ENCODE measurements around the gene ZNF101.

ZNF101 gene

GRCh38 chr19:19668230-19669012 is at the start of gene ZNF101:
TSS of gene ZNF101 (plus strand) at chr19:19668839. CDS start at chr19:19668964, 125 bp downstream.
- H3K36me3 ChIP-seq (ENCODE audit: insufficient read depth, low read length), result peaks cover 13% of the 10 kb centered on the region; the same call in 1 of the 2 replicates
- TF ChIP-seq POLR2AphosphoS5 (IDR thresholded peaks at IDR 0.05; ENCODE audit: borderline replicate concordance, low read depth, low read length) (peak; percentile 86), FOXP2 (optimal IDR thresholded peaks at IDR 0.05; ENCODE audit: control extremely low read depth, extremely low read length, insufficient read depth) (peak; percentile 20), EZH2 (IDR thresholded peaks at IDR 0.05) (no peak)
- H3K9ac ChIP-seq (ENCODE audit: insufficient read length), result peak within 1 kb of the TSS; percentile 92
- peak within 1 kb of the TSS; percentile 82 for H3K4me3 ChIP-seq
- H3K9me3 ChIP-seq (ENCODE audit: low read depth, low read length), result no peaks in the 10 kb centered on the region
- DNase-seq (ENCODE audit: low read depth, low spot score), result peak; percentile 53
- 0 out of 2 replicates have a peak within 1 kb of the TSS, but pooled peaks have one; percentile 34 for H3K27ac ChIP-seq

GRCh38 chr19:19619181-19619848 is 49.3 kb upstream of the ZNF101 start:
- H3K4me3 ChIP-seq, result peak overlapping the region; percentile 92
- DNase-seq (ENCODE audit: low read depth, low spot score), result no peak
- TF ChIP-seq EZH2 (IDR thresholded peaks at IDR 0.05) (no peak), POLR2AphosphoS5 (IDR thresholded peaks at IDR 0.05; ENCODE audit: borderline replicate concordance, low read depth, low read length) (no peak), FOXP2 (optimal IDR thresholded peaks at IDR 0.05; ENCODE audit: control extremely low read depth, extremely low read length, insufficient read depth) (no peak)
- H3K36me3 ChIP-seq (ENCODE audit: insufficient read depth, low read length), result peaks cover 5% of the 10 kb centered on the region; the same call in 1 of the 2 replicates
- H3K27ac ChIP-seq, result no peak overlapping the region
- H3K9me3 ChIP-seq (ENCODE audit: low read depth, low read length), result no peaks in the 10 kb centered on the region
- H3K9ac ChIP-seq (ENCODE audit: insufficient read length), result no peak overlapping the region

- Histone ChIP-seq H3K9ac (ENCODE audit: insufficient read length) (no peak overlapping the region), H3K36me3 (ENCODE audit: insufficient read depth, low read length) (peaks cover 5% of the 10 kb centered on the region; the same call in 1 of the 2 replicates), H3K27ac (no peak overlapping the region), H3K9me3 (ENCODE audit: low read depth, low read length) (no peaks in the 10 kb centered on the region), H3K4me3 (no peak overlapping the region)
- DNase-seq (ENCODE audit: low read depth, low spot score), result no peak
- TF ChIP-seq EZH2 (IDR thresholded peaks at IDR 0.05) (no peak), POLR2AphosphoS5 (IDR thresholded peaks at IDR 0.05; ENCODE audit: borderline replicate concordance, low read depth, low read length) (no peak), FOXP2 (optimal IDR thresholded peaks at IDR 0.05; ENCODE audit: control extremely low read depth, extremely low read length, insufficient read depth) (no peak)
Measured at GRCh38 chr19:19619849-19620210, 48.8 kb upstream of the ZNF101 start.

- DNase-seq (ENCODE audit: low read depth, low spot score), result no peak
- H3K9ac ChIP-seq (ENCODE audit: insufficient read length), result no peak overlapping the region
- H3K36me3 ChIP-seq (ENCODE audit: insufficient read depth, low read length), result peaks cover 5% of the 10 kb centered on the region; the same call in 1 of the 2 replicates
- no peak overlapping the region for H3K27ac ChIP-seq
- no peaks in the 10 kb centered on the region for H3K9me3 ChIP-seq (ENCODE audit: low read depth, low read length)
- TF ChIP-seq FOXP2 (optimal IDR thresholded peaks at IDR 0.05; ENCODE audit: control extremely low read depth, extremely low read length, insufficient read depth) (no peak), POLR2AphosphoS5 (IDR thresholded peaks at IDR 0.05; ENCODE audit: borderline replicate concordance, low read depth, low read length) (no peak), EZH2 (IDR thresholded peaks at IDR 0.05) (no peak)
- H3K4me3 ChIP-seq, result no peak overlapping the region
Measured at GRCh38 chr19:19623383-19623782, 45.3 kb upstream of the ZNF101 start.

- peaks cover 5% of the 10 kb centered on the region; the same call in 1 of the 2 replicates for H3K36me3 ChIP-seq (ENCODE audit: insufficient read depth, low read length)
- no peak overlapping the region for H3K27ac ChIP-seq
- DNase-seq (ENCODE audit: low read depth, low spot score), result no peak
- no peak for TF ChIP-seq POLR2AphosphoS5 (IDR thresholded peaks at IDR 0.05; ENCODE audit: borderline replicate concordance, low read depth, low read length)
- no peak for TF ChIP-seq FOXP2 (optimal IDR thresholded peaks at IDR 0.05; ENCODE audit: control extremely low read depth, extremely low read length, insufficient read depth)
- TF ChIP-seq EZH2 (IDR thresholded peaks at IDR 0.05), result no peak
- no peak overlapping the region for H3K4me3 ChIP-seq
- H3K9me3 ChIP-seq (ENCODE audit: low read depth, low read length), result no peaks in the 10 kb centered on the region
- no peak overlapping the region for H3K9ac ChIP-seq (ENCODE audit: insufficient read length)
Measured at GRCh38 chr19:19624032-19624570, 44.5 kb upstream of the ZNF101 start.

GRCh38 chr19:19626516-19627472 is 41.8 kb upstream of the ZNF101 start:
- Histone ChIP-seq H3K9me3 (ENCODE audit: low read depth, low read length) (no peaks in the 10 kb centered on the region), H3K27ac (no peak overlapping the region), H3K36me3 (ENCODE audit: insufficient read depth, low read length) (peaks cover 5% of the 10 kb centered on the region; the same call in 1 of the 2 replicates), H3K9ac (ENCODE audit: insufficient read length) (peak overlapping the region; percentile 84), H3K4me3 (peak overlapping the region; percentile 89)
- TF ChIP-seq FOXP2 (optimal IDR thresholded peaks at IDR 0.05; ENCODE audit: control extremely low read depth, extremely low read length, insufficient read depth) (no peak), EZH2 (IDR thresholded peaks at IDR 0.05) (no peak), POLR2AphosphoS5 (IDR thresholded peaks at IDR 0.05; ENCODE audit: borderline replicate concordance, low read depth, low read length) (no peak)
- DNase-seq (ENCODE audit: low read depth, low spot score), result no peak

- TF ChIP-seq FOXP2 (optimal IDR thresholded peaks at IDR 0.05; ENCODE audit: control extremely low read depth, extremely low read length, insufficient read depth), result no peak
- peak; percentile 45; the same call in 1 of the 2 replicates for TF ChIP-seq POLR2AphosphoS5 (IDR thresholded peaks at IDR 0.05; ENCODE audit: borderline replicate concordance, low read depth, low read length)
- Histone ChIP-seq H3K4me3 (peak within 1 kb of the TSS; percentile 89), H3K9ac (ENCODE audit: insufficient read length) (peak within 1 kb of the TSS; percentile 84), H3K27ac (no peak within 1 kb of the TSS), H3K36me3 (ENCODE audit: insufficient read depth, low read length) (peaks cover 5% of the 10 kb centered on the region; the same call in 1 of the 2 replicates), H3K9me3 (ENCODE audit: low read depth, low read length) (no peaks in the 10 kb centered on the region)
- no peak for DNase-seq (ENCODE audit: low read depth, low spot score)
Measured at GRCh38 chr19:19627621-19628500, 40.8 kb upstream of the ZNF101 start, which contains the start of gene LPAR2. TSS of gene LPAR2 (minus strand) at chr19:19628220. CDS start at chr19:19627275, 945 bp downstream.

Data from SK-N-MC (cell line).